AG04450 (cell line): ENCODE measurements around the gene HTR2C. TPM values are rescaled to one million over a fixed set of nuclear protein-coding genes. Genes with fewer than 3 reads are reported as not detected.

Source experiments
- CTCF ChIA-PET: fragments of 300-600, 350-600 bp; formaldehyde crosslinking; extraction: SDS; loops from one replicate; lab custom pipeline; 2022; ENCODE audit warnings: antibody characterized with exemption, inconsistent platforms; lab: Charles Lee
- POLR2A ChIA-PET: fragments of 350-600 bp; formaldehyde crosslinking; extraction: SDS; loops from one replicate; lab custom pipeline; 2021; ENCODE audit warnings: antibody characterized with exemption, inconsistent platforms; lab: Yijun Ruan, JAX
- DNase-seq: peaks from one replicate; pipeline ENCODE4 v3.0.0-alpha.2; 2011; ENCODE audit warnings: low read depth, low spot score
- H3K27ac ChIP-seq: one replicate; pipeline ENCODE4 v1.5.1; 2012; ENCODE audit warnings: low read depth, low read length, control low read depth
- H3K27me3 ChIP-seq: one replicate; pipeline ENCODE4 v1.6.0; 2012; ENCODE audit warnings: low read length; ENCODE audit not compliant: control insufficient read depth, insufficient read depth
- H3K4me3 ChIP-seq: 2 replicates; pipeline ENCODE4 v1.5.1; 2011; ENCODE audit warnings: mild to moderate bottlenecking, low read depth, low read length, control low read depth
- H3K9me3 ChIP-seq: 2 replicates; pipeline ENCODE4 v1.5.1; 2012; ENCODE audit warnings: low read length; ENCODE audit not compliant: control insufficient read depth, insufficient read depth
- CTCF ChIP-seq: IDR thresholded peaks from 2 replicates; pipeline ENCODE4 v1.5.1; 2011; ENCODE audit warnings: low read depth, low read length, control low read depth, inconsistent platforms
- polyA plus RNA-seq: library from polyadenylated mRNA; depleted of rRNA; stranded (reverse); fragments of >200 nt; gene quantifications from 2 replicates; pipeline ENCODE4 v1.2.3, GENCODE V29; 2011

HTR2C gene
- polyA plus RNA-seq, 1 experiment: not detected

GRCh38 chrX:114582698-114583395 is 1.0 kb upstream of the HTR2C start:
- Histone ChIP-seq H3K4me3 (no peak overlapping the region), H3K27me3 (peaks cover 7% of the 10 kb centered on the region), H3K27ac (no peak overlapping the region), H3K9me3 (no peaks in the 10 kb centered on the region)
- POLR2A ChIA-PET: no interaction called here
- CTCF ChIA-PET: no interaction called here
- no peak for DNase-seq
- TF ChIP-seq CTCF: no peak

GRCh38 chrX:114584375-114584943 is 573 bp downstream of the HTR2C start:
- ChIA-PET CTCF (no interaction called here), POLR2A (no interaction called here)
- Histone ChIP-seq H3K4me3 (no peak overlapping the region), H3K9me3 (no peaks in the 10 kb centered on the region), H3K27ac (no peak overlapping the region), H3K27me3 (peaks cover 7% of the 10 kb centered on the region)
- TF ChIP-seq CTCF: no peak
- DNase-seq: no peak

GRCh38 chrX:114584983-114585842 is 1.3 kb downstream of the HTR2C start:
- DNase-seq: no peak
- ChIA-PET CTCF (no interaction called here), POLR2A (no interaction called here)
- H3K27ac ChIP-seq: no peak overlapping the region
- no peak for TF ChIP-seq CTCF
- peaks cover 7% of the 10 kb centered on the region for H3K27me3 ChIP-seq
- H3K4me3 ChIP-seq: no peak overlapping the region
- no peaks in the 10 kb centered on the region for H3K9me3 ChIP-seq

- H3K4me3 ChIP-seq: no peak overlapping the region
- H3K27ac ChIP-seq: no peak overlapping the region
- TF ChIP-seq CTCF: no peak
- no peaks in the 10 kb centered on the region for H3K27me3 ChIP-seq
- ChIA-PET CTCF (no interaction called here), POLR2A (no interaction called here)
- DNase-seq: no peak
- H3K9me3 ChIP-seq: no peaks in the 10 kb centered on the region
These were observed 7.2 kb downstream of the HTR2C start for GRCh38 chrX:114591121-114591520.

- CTCF ChIA-PET: no interaction called here
- Histone ChIP-seq H3K4me3 (no peak overlapping the region), H3K27ac (no peak overlapping the region), H3K27me3 (no peaks in the 10 kb centered on the region), H3K9me3 (no peaks in the 10 kb centered on the region)
- POLR2A ChIA-PET: no interaction called here
- no peak for TF ChIP-seq CTCF
- no peak for DNase-seq
These were observed 15.4 kb downstream of the HTR2C start for GRCh38 chrX:114599305-114599704.
